Brain pericyte (primary cell): Measurements from ENCODE around the gene ACTR1B.
"Not testable (repeated sequence)": the region's sequence is repeated elsewhere in the genome, so short reads cannot be mapped to it uniquely, and the experiment has no call there.

ENCODE experiments used
- DNase-seq: peaks from one replicate; pipeline ENCODE4 v3.0.0-alpha.2; 2012; ENCODE audit warnings: low read depth, low spot score

The ACTR1B gene

GRCh38 chr2:97688062-97688827 lies 24.4 kb upstream of the ACTR1B start:
- DNase-seq: no peak

GRCh38 chr2:97687235-97687634 lies 23.4 kb upstream of the ACTR1B start:
- DNase-seq: not testable (repeated sequence)

- no peak for DNase-seq
Observed at GRCh38 chr2:97678298-97678697, 14.5 kb upstream of the ACTR1B start.

- no peak for DNase-seq
Observed at GRCh38 chr2:97677480-97677879, 13.6 kb upstream of the ACTR1B start.

- no peak for DNase-seq
Observed at GRCh38 chr2:97676620-97677019, 12.8 kb upstream of the ACTR1B start.

- no peak for DNase-seq
Observed at GRCh38 chr2:97675430-97676113, 11.7 kb upstream of the ACTR1B start.

GRCh38 chr2:97673915-97674283 lies 10.1 kb upstream of the ACTR1B start:
- no peak for DNase-seq

GRCh38 chr2:97673182-97673914 lies 9.5 kb upstream of the ACTR1B start:
- DNase-seq: no peak

- DNase-seq: not testable (repeated sequence)
Observed at GRCh38 chr2:97672606-97673140, 8.8 kb upstream of the ACTR1B start.

- DNase-seq: no peak
Observed at GRCh38 chr2:97671526-97671925, 7.7 kb upstream of the ACTR1B start.

- no peak for DNase-seq
Observed at GRCh38 chr2:97670471-97670870, 6.6 kb upstream of the ACTR1B start.

- DNase-seq: no peak
Observed at GRCh38 chr2:97669448-97669847, 5.6 kb upstream of the ACTR1B start, which contains the start of gene C2orf92. Gene C2orf92, plus strand, starts transcription at chr2:97669713. Its CDS starts 76 bp downstream, at chr2:97669789.

GRCh38 chr2:97664636-97664970 lies 759 bp upstream of the ACTR1B start:
- DNase-seq: no peak

GRCh38 chr2:97663626-97663961 lies 250 bp downstream of the ACTR1B start:
- no peak for DNase-seq

- peak; percentile 26 for DNase-seq
Observed at GRCh38 chr2:97662895-97663625, 784 bp downstream of the ACTR1B start.

- DNase-seq: no peak
Observed at GRCh38 chr2:97662386-97662894, 1.4 kb downstream of the ACTR1B start.

GRCh38 chr2:97661927-97662326 lies 1.9 kb downstream of the ACTR1B start:
- no peak for DNase-seq

- DNase-seq: no peak
Observed at GRCh38 chr2:97660775-97661389, 3.0 kb downstream of the ACTR1B start.

- DNase-seq: no peak
Observed at GRCh38 chr2:97660044-97660774, 3.6 kb downstream of the ACTR1B start.

GRCh38 chr2:97659256-97660043 lies 4.4 kb downstream of the ACTR1B start:
- DNase-seq: no peak
